Uterus (tissue), 2 donors: ENCODE data around the gene NDUFB3.

Experiments
- CTCF ChIP-seq, 4 experiments: fragments of 200-600 bp in 2 of 4; fragments of 450-650 bp in 2 of 4; sonication (generic) in 2 of 4; IDR thresholded peaks; one replicate each; pipeline ENCODE4 v1.5.1; 2016 to 2019; ENCODE audit warnings: antibody characterized with exemption in 4 of 4, mild to moderate bottlenecking in 2 of 4, moderate library complexity in 1 of 4
- POLR2A ChIP-seq, 2 donors: fragments of 450-650 bp; IDR thresholded peaks; one replicate each; pipeline ENCODE4 v1.6.1; 2016; ENCODE audit warnings: antibody characterized with exemption in 2 of 2, mild to moderate bottlenecking in 1 of 2, moderate library complexity in 1 of 2

- no peak for TF ChIP-seq CTCF (IDR thresholded peaks at IDR 0.05)
- no peak for TF ChIP-seq POLR2A (IDR thresholded peaks at IDR 0.05)
These were observed 3.2 kb downstream of the NDUFB3 start for GRCh38 chr2:201074996-201075395.
